DMS53 treated with DMSO at 0.1 percent for 48 hours (cell line): ENCODE results near the gene FXYD2.

Experiments used
- DNase-seq: peaks from one replicate; lab custom pipeline; 2025; ENCODE audit not compliant: unreplicated experiment; lab: John Stamatoyannopoulos, UW

The FXYD2 gene

DNA sequence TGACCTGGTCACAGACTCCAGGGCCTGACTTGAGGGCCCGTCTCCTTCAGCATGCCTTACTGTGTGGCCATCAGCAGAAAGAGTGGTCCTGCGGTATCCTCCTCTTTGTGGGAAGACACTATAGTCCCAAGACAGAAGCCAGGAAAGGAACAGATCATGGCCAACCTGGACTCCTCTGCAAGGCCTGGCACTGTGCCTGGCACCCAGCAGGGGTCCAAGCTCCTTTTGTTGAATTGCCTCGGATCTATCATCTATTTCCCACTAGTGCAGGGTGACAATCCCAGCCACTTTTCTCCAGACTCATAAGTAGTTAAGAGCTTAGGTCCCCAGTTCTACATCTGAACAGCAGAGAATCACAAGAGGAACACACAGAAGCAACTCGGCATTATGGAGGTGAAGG lies 54.5 kb downstream of the FXYD2 start:
- no peak for DNase-seq
